A549 (cell line): ENCODE data around the gene DRC3. TPM values are rescaled to one million over a fixed set of nuclear protein-coding genes. Genes with fewer than 3 reads are reported as not detected.

Experiments
- ATAC-seq, 2 experiments: fragments of 200-7000 bp in 1 of 2; fragments of >200 bp in 1 of 2; cut with Nextera tagmentation in 1 of 2; cut with Tn5 transposase in 1 of 2; 3 replicates each; pipeline versions ENCODE4 v1.8.0 to v1.9.1; 2018 to 2020; ENCODE audit warnings: mild to moderate bottlenecking in 1 of 2, moderate library complexity in 1 of 2
- CTCF ChIA-PET: fragments of 300-600 bp; sonication (Branson Sonifier 250); formaldehyde crosslinking; extraction: SDS; loops from one replicate; lab custom pipeline; 2021; ENCODE audit warnings: antibody characterized with exemption, inconsistent platforms; lab: Yijun Ruan, JAX
- POLR2A ChIA-PET: fragments of 350-600 bp; formaldehyde crosslinking; extraction: SDS; loops from one replicate; lab custom pipeline; 2021; ENCODE audit warnings: antibody characterized with exemption, inconsistent platforms; lab: Yijun Ruan, JAX
- DNase-seq, 2 experiments: peaks; one replicate each; pipeline versions ENCODE4 v3.0.0 to v3.0.0-alpha.2; 2011 to 2016; ENCODE audit warnings: low read depth in 1 of 2, low spot score in 1 of 2
- FAIRE-seq: peaks from 2 replicates; lab custom pipeline; 2011; peaks lifted over from hg19 to GRCh38; lab: Jason Lieb, UNC
- H3K27ac ChIP-seq, 2 experiments: fragments of >200 bp; sonication (Bioruptor Twin); formaldehyde crosslinking; 3 replicates each; pipeline ENCODE4 v1.5.1; 2016 to 2017
- H3K4me1 ChIP-seq: fragments of >200 bp; sonication (Bioruptor Twin); formaldehyde crosslinking; 3 replicates; pipeline ENCODE4 v1.6.1; 2016
- H3K4me2 ChIP-seq: fragments of >200 bp; sonication (Bioruptor Twin); formaldehyde crosslinking; 3 replicates; pipeline ENCODE4 v1.6.1; 2016
- H3K4me3 ChIP-seq: fragments of >200 bp; sonication (Bioruptor Twin); formaldehyde crosslinking; 3 replicates; pipeline ENCODE4 v1.5.1; 2016
- H3K9me3 ChIP-seq: fragments of >200 bp; sonication (Bioruptor Twin); formaldehyde crosslinking; 3 replicates; pipeline ENCODE4 v1.6.1; 2016
- CBX2 ChIP-seq: fragments of 200-600 bp; sonication (generic); IDR thresholded peaks from 2 replicates; pipeline ENCODE4 v1.6.1; 2016; ENCODE audit warnings: low read depth, mild to moderate bottlenecking, borderline replicate concordance
- CBX8 ChIP-seq: fragments of 200-600 bp; sonication (generic); IDR thresholded peaks from 2 replicates; pipeline ENCODE4 v1.6.1; 2016
- CEBPB ChIP-seq, 2 experiments: fragments of >200 bp in 1 of 2; sonication (Bioruptor Twin) in 1 of 2; formaldehyde crosslinking in 1 of 2; IDR thresholded peaks; 2 replicates each; pipeline ENCODE4 v1.6.1; 2012 to 2016
- ESRRA ChIP-seq: fragments of 150-350 bp; IDR thresholded peaks from 2 replicates; pipeline ENCODE4 v1.6.1; 2014; ENCODE audit warnings: mild to moderate bottlenecking, low read length, borderline replicate concordance
- FOXS1 ChIP-seq: fragments of 250-450 bp; sonication (Bioruptor Pico); IDR thresholded peaks from 2 replicates; pipeline ENCODE4 v1.5.0; 2020; ENCODE audit warnings: mild to moderate bottlenecking, moderate library complexity
- GATA3 ChIP-seq: IDR thresholded peaks from 2 replicates; pipeline ENCODE4 v1.6.1; 2012; ENCODE audit warnings: borderline replicate concordance
- HDAC2 ChIP-seq: fragments of 200-600 bp; sonication (generic); IDR thresholded peaks from 2 replicates; pipeline ENCODE4 v1.6.1; 2016
- HOXB5 ChIP-seq: fragments of 250-450 bp; sonication (Bioruptor Pico); IDR thresholded peaks from 2 replicates; pipeline ENCODE4 v1.5.0; 2020; ENCODE audit warnings: mild to moderate bottlenecking, moderate library complexity
- JUN ChIP-seq, 2 experiments: fragments of >200 bp; sonication (Bioruptor Twin); formaldehyde crosslinking; IDR thresholded peaks; 2 replicates in 1 of 2; 3 replicates in 1 of 2; pipeline ENCODE4 v1.6.1; 2016 to 2017
- KDM1A ChIP-seq: fragments of 200-600 bp; sonication (generic); IDR thresholded peaks from 2 replicates; pipeline ENCODE4 v1.6.1; 2016; ENCODE audit warnings: low read depth, mild to moderate bottlenecking
- MAFK ChIP-seq: fragments of 450-650 bp; IDR thresholded peaks from 2 replicates; pipeline ENCODE4 v1.6.1; 2014; ENCODE audit not compliant: partially characterized antibody
- NFE2L2 ChIP-seq: fragments of 150-350 bp; conservative IDR thresholded peaks from 2 replicates; pipeline ENCODE4 v1.6.1; 2014; ENCODE audit warnings: low read length
- NPAS2 ChIP-seq: fragments of 250-450 bp; sonication (Bioruptor Pico); IDR thresholded peaks from 2 replicates; pipeline ENCODE4 v1.8.0; 2022; ENCODE audit warnings: mild to moderate bottlenecking, moderate library complexity, borderline replicate concordance
- NR3C1 ChIP-seq: fragments of >200 bp; sonication (Bioruptor Twin); formaldehyde crosslinking; IDR thresholded peaks from 3 replicates; pipeline ENCODE4 v1.6.1; 2017
- POLR2AphosphoS2 ChIP-seq: conservative IDR thresholded peaks from 2 replicates; pipeline ENCODE4 v1.6.1; 2012; ENCODE audit warnings: low read length, improper control_type of control experiment, inconsistent platforms
- RAD21 ChIP-seq, 2 experiments: fragments of >200 bp in 1 of 2; sonication (Bioruptor Twin) in 1 of 2; formaldehyde crosslinking in 1 of 2; IDR thresholded peaks in 1 of 2; conservative IDR thresholded peaks in 1 of 2; 2 replicates in 1 of 2; 3 replicates in 1 of 2; pipeline ENCODE4 v1.6.1; 2012 to 2018; ENCODE audit warnings: inconsistent platforms in 1 of 2
- RARB ChIP-seq: fragments of 250-450 bp; sonication (Bioruptor Pico); IDR thresholded peaks from 2 replicates; pipeline ENCODE4 v1.8.0; 2021; ENCODE audit warnings: mild to moderate bottlenecking, moderate library complexity
- RCOR1 ChIP-seq: fragments of 150-350 bp; IDR thresholded peaks from 2 replicates; pipeline ENCODE4 v1.6.1; 2014; ENCODE audit warnings: antibody characterized with exemption, low read length, low read depth
- RFX5 ChIP-seq: fragments of 450-650 bp; IDR thresholded peaks from 2 replicates; pipeline ENCODE4 v1.7.1; 2014; ENCODE audit warnings: antibody characterized with exemption, mild to moderate bottlenecking, moderate library complexity
- SMC3 ChIP-seq: fragments of >200 bp; sonication (Bioruptor Twin); formaldehyde crosslinking; IDR thresholded peaks from 3 replicates; pipeline ENCODE4 v1.6.1; 2018; ENCODE audit warnings: inconsistent platforms
- SREBF2 ChIP-seq: fragments of 450-650 bp; IDR thresholded peaks from 2 replicates; pipeline ENCODE4 v1.6.1; 2014; ENCODE audit warnings: mild to moderate bottlenecking, moderate library complexity
- ZSCAN20 ChIP-seq: fragments of 250-450 bp; sonication (Bioruptor Pico); IDR thresholded peaks from 2 replicates; pipeline ENCODE4 v1.8.0; 2022; ENCODE audit warnings: mild to moderate bottlenecking, moderate library complexity
- WGBS: methylation state at CpG from one replicate; pipeline ENCODE4 v1.1.6; 2017; ENCODE audit errors: missing lambda C conversion rate; 5-methylcytosine and 5-hydroxymethylcytosine counted together
- polyA plus RNA-seq, 4 experiments: library from polyadenylated mRNA; depleted of rRNA in 3 of 4; stranded (reverse); fragments of >200 nt; fragmentation: RNase III in 1 of 4; extraction: RNeasy Plus Mini Kit Qiagen cat#74134 plus additional on column Dnase treatment in 1 of 4; gene quantifications; 2 replicates in 3 of 4; 3 replicates in 1 of 4; pipeline ENCODE4 v1.2.3, GENCODE V29; 2011 to 2017
- TF ChIP-seq, protein P1 (sequence below): fragments of >200 bp; sonication (Bioruptor Twin); formaldehyde crosslinking; IDR thresholded peaks from 3 replicates; pipeline ENCODE4 v1.5.1; 2016
- TF ChIP-seq, protein P2 (sequence below): fragments of >200 bp; sonication (Bioruptor Twin); formaldehyde crosslinking; IDR thresholded peaks from 2 replicates; pipeline ENCODE4 v1.6.1; 2016
- TF ChIP-seq, protein P3 (sequence below): fragments of 200-600 bp; sonication (generic); IDR thresholded peaks from 2 replicates; pipeline ENCODE4 v1.6.1; 2016; ENCODE audit warnings: antibody characterized with exemption, mild to moderate bottlenecking, moderate library complexity

Gene DRC3
- polyA plus RNA-seq, 2 of the 4 experiments (the other 2 are of a cell fraction) = 2.9 to 3.1 TPM

DNA sequence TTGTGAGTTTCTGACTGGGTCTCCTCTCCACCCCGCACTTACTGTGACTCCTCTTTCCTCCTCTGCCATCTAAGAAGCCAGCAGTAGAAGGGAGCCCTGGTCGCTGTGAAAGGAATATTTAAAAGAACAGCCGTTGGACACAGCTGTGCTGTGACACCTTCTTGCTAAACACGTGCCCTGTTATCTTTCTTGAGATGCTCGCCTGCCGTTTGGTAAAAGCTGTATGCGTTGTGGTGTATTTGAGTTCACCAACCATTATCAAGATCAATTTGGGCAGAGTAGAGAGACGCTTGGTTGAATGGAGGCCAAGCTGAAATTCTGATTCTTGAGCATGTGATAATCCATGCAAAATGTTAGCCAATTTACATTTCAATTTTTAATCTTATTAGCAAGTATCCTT, 70.3 kb downstream of the DRC3 start:
- WGBS = 90% methylated on average over 8 of the region's 8 CpGs
- no peak for FAIRE-seq
- Histone ChIP-seq H3K9me3 (no peaks in the 10 kb centered on the region), H3K4me2 (no peak overlapping the region), H3K27ac (no peak overlapping the region), H3K4me3 (no peak overlapping the region), H3K4me1 (peaks cover 25% of the 10 kb centered on the region)
- DNase-seq = no peak
- TF ChIP-seq NPAS2 (CRISPR knock-in tag) (no peak), NR3C1 (no peak), JUN (IDR thresholded peaks at IDR 0.05) (no peak), ZSCAN20 (CRISPR knock-in tag) (no peak), RCOR1 (no peak)
- POLR2A ChIA-PET = no interaction called here
- CTCF ChIA-PET = interaction anchor here (2.0 kb wide), 1 partner anchor 152 kb away, joined by 10 read pairs; no protein-coding TSS in a partner anchor
- no peak for ATAC-seq

DNA sequence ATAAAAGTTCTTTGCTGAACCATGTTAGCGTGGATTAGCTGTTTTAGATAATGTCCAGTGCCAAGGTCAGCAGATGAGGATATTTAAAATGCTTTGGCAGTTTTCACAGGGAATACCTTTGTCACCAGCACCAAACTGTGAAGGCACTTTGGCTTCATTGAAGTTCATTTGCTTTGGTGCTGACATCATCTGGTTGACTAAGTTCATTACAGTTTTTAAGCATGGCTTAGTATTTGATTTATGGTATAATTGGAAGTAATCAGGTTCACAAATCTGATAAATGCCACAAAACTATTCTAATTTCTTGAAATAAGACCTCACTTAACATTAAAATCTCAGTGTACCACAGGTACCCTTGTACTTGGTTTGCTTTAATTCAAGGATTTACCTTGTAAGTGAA, 70.8 kb downstream of the DRC3 start:
- Histone ChIP-seq H3K9me3 (no peaks in the 10 kb centered on the region), H3K4me1 (peaks cover 21% of the 10 kb centered on the region), H3K4me3 (no peak overlapping the region), H3K4me2 (no peak overlapping the region), H3K27ac (no peak overlapping the region)
- CTCF ChIA-PET = interaction anchor here (2.0 kb wide), 1 partner anchor 153 kb away, joined by 10 read pairs; no protein-coding TSS in a partner anchor
- peak; percentile 89 for FAIRE-seq
- no peak for ATAC-seq
- TF ChIP-seq, protein P1, sequence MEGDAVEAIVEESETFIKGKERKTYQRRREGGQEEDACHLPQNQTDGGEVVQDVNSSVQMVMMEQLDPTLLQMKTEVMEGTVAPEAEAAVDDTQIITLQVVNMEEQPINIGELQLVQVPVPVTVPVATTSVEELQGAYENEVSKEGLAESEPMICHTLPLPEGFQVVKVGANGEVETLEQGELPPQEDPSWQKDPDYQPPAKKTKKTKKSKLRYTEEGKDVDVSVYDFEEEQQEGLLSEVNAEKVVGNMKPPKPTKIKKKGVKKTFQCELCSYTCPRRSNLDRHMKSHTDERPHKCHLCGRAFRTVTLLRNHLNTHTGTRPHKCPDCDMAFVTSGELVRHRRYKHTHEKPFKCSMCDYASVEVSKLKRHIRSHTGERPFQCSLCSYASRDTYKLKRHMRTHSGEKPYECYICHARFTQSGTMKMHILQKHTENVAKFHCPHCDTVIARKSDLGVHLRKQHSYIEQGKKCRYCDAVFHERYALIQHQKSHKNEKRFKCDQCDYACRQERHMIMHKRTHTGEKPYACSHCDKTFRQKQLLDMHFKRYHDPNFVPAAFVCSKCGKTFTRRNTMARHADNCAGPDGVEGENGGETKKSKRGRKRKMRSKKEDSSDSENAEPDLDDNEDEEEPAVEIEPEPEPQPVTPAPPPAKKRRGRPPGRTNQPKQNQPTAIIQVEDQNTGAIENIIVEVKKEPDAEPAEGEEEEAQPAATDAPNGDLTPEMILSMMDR = peak; percentile 31; the same call in 2 of the 3 replicates
- no peak for TF ChIP-seq CBX2
- peak; percentile 7; the same call in 1 of the 3 replicates for TF ChIP-seq SMC3
- peak; percentile 15 to 45; a peak in 2 of 5 replicates for TF ChIP-seq RAD21 (conservative IDR thresholded peaks at IDR 0.05 in 1 of 2, IDR thresholded peaks at IDR 0.05 in 1 of 2)
- no peak for TF ChIP-seq NR3C1
- TF ChIP-seq CBX8 = no peak
- no peak for TF ChIP-seq HOXB5 (CRISPR knock-in tag)
- no peak for TF ChIP-seq KDM1A
- POLR2A ChIA-PET = no interaction called here
- WGBS = 54% methylated on average over 1 of the region's 1 CpG
- DNase-seq = peak in 1 of 2 experiments; percentile 30

DNA sequence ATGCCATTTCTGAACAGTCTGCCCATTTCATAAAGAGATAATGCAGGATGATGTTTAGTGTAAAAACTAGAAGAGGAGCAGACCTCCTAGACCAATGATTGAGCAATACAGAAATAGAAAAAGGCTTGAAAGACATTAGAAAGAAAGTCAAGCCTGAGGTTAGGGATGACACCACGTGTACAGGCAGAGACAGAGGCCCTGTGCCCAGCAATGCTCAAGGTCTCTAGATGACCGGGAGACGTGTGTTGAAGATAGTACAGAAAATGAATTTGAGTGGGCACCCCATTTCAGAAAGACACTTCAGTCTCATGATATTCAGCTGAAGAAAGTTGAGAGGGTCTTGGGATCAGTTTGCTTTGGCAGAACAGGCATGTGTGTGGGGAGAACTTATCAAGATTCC, 71.9 kb downstream of the DRC3 start:
- no peak for FAIRE-seq
- H3K9me3 ChIP-seq = no peaks in the 10 kb centered on the region
- WGBS = 88% methylated on average over 3 of the region's 3 CpGs
- no peak overlapping the region for H3K27ac ChIP-seq
- TF ChIP-seq RARB (CRISPR knock-in tag) (no peak), NFE2L2 (no peak), ESRRA (no peak), RCOR1 (no peak), GATA3 (no peak)
- TF ChIP-seq, all 56 proteins: peak for 0
- peaks cover 21% of the 10 kb centered on the region for H3K4me1 ChIP-seq
- DNase-seq (no peak), ATAC-seq (no peak)
- no peak overlapping the region for H3K4me3 ChIP-seq
- POLR2A ChIA-PET = no interaction called here
- no peak overlapping the region for H3K4me2 ChIP-seq
- CTCF ChIA-PET = no interaction called here

DNA sequence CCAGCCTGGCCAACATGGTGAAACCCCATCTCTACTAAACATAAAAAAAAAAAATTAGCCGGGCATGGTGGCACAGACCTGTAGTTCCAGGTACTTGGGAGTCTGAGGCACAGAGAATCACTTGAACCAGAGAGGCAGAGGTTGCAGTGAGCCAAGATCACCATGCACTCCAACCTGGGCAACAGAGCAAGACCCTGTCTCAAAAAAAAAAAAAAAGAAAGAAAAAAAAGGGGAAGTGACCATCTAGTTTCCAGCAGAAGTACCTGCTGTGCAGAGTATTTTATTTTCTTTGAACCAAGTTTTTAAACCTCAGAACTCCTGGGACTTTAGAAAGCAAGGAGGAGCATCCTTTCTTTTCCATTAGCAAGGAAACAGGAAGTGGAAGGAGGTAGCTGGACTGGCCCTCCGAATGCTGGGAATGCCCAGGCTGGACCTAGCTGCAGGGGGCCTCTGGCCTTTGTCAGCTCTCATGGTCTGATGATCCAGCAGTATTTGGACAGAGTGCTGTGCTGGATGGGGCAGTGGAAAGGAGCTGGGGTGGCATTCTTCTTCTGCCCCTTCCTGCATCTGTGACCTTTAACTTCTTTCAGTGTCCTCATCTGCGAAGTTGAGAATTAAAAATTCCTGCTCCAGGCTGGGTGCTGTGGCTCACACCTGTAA, 73.2 kb downstream of the DRC3 start:
- H3K4me3 ChIP-seq = no peak overlapping the region
- ATAC-seq = no peak
- POLR2A ChIA-PET = no interaction called here
- no peak overlapping the region for H3K27ac ChIP-seq
- no peak for TF ChIP-seq MAFK
- TF ChIP-seq ESRRA = no peak
- no peak for TF ChIP-seq HDAC2
- no peak for TF ChIP-seq RFX5
- no peak for TF ChIP-seq POLR2AphosphoS2
- TF ChIP-seq NR3C1 = no peak
- no peak for TF ChIP-seq FOXS1 (CRISPR knock-in tag)
- no peak for TF ChIP-seq RAD21 (conservative IDR thresholded peaks at IDR 0.05 in 1 of 2, IDR thresholded peaks at IDR 0.05 in 1 of 2)
- TF ChIP-seq, protein P2, sequence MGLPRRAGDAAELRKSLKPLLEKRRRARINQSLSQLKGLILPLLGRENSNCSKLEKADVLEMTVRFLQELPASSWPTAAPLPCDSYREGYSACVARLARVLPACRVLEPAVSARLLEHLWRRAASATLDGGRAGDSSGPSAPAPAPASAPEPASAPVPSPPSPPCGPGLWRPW = no peak
- TF ChIP-seq, protein P3, sequence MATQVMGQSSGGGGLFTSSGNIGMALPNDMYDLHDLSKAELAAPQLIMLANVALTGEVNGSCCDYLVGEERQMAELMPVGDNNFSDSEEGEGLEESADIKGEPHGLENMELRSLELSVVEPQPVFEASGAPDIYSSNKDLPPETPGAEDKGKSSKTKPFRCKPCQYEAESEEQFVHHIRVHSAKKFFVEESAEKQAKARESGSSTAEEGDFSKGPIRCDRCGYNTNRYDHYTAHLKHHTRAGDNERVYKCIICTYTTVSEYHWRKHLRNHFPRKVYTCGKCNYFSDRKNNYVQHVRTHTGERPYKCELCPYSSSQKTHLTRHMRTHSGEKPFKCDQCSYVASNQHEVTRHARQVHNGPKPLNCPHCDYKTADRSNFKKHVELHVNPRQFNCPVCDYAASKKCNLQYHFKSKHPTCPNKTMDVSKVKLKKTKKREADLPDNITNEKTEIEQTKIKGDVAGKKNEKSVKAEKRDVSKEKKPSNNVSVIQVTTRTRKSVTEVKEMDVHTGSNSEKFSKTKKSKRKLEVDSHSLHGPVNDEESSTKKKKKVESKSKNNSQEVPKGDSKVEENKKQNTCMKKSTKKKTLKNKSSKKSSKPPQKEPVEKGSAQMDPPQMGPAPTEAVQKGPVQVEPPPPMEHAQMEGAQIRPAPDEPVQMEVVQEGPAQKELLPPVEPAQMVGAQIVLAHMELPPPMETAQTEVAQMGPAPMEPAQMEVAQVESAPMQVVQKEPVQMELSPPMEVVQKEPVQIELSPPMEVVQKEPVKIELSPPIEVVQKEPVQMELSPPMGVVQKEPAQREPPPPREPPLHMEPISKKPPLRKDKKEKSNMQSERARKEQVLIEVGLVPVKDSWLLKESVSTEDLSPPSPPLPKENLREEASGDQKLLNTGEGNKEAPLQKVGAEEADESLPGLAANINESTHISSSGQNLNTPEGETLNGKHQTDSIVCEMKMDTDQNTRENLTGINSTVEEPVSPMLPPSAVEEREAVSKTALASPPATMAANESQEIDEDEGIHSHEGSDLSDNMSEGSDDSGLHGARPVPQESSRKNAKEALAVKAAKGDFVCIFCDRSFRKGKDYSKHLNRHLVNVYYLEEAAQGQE = no peak
- TF ChIP-seq SREBF2 = no peak
- TF ChIP-seq CEBPB (IDR thresholded peaks at IDR 0.05) = no peak
- H3K4me2 ChIP-seq = no peak overlapping the region
- WGBS = 85% methylated on average over 3 of the region's 3 CpGs
- FAIRE-seq = no peak
- H3K4me1 ChIP-seq = peaks cover 14% of the 10 kb centered on the region
- no peaks in the 10 kb centered on the region for H3K9me3 ChIP-seq
- CTCF ChIA-PET = interaction anchor here (0.6 to 1.6 kb wide), 7 partner anchors 12 to 733 kb away, joined by 3 to 9 read pairs (median 4); no protein-coding TSS in a partner anchor
- DNase-seq = no peak
